Amygdala (tissue), 56 donors: ENCODE data around the gene SLC19A1.
A peak's percentile ranks its signal among the peaks of the same experiment; 100 is the strongest.

Experiments
- DNase-seq, 56 donors: peaks; one replicate each; lab custom pipeline; 2025; lab: John Stamatoyannopoulos, UW

Gene SLC19A1

DNA sequence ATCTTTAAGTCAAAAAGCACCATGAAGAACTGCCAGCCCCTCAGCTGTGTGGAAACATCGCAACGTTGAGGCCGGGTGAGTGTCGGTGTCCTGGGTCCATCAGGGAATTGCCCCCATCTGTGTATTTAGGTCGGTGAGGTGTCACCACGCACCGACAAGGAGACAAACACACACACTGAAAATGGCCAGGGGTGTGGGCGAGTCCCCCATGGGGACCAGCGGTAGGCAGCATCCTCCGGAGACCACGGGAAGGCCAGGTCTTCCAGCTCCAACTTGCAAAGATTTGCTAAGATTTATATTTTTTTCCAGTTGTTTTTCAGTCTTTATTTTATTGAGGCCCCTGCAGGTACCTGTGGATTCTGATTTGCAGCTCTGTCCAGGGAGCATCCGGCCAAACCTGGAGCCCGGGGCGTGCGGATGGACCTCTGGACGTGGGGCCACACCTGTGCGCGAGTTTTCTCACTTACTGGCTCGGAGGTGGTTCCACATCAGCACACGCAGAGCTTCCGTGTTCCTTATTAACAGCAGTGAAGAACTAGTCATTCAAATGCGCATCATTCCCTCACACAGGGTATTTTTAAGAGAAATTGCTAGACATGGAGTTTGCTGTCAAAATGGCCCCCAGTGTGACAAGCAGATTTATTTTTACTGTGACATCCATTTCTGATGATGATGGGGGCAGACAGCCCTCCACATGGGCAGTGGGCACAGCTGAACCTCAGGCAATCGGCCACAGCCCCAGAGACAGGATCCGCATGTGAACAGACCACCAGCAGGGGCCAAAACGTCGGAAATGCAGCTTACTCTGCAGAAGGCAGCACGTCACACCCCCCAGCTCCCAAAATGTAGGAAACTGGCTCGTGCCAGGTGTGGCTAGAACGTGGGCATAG is 17.2 kb upstream of the SLC19A1 start:
- DNase-seq, result no peak

DNA sequence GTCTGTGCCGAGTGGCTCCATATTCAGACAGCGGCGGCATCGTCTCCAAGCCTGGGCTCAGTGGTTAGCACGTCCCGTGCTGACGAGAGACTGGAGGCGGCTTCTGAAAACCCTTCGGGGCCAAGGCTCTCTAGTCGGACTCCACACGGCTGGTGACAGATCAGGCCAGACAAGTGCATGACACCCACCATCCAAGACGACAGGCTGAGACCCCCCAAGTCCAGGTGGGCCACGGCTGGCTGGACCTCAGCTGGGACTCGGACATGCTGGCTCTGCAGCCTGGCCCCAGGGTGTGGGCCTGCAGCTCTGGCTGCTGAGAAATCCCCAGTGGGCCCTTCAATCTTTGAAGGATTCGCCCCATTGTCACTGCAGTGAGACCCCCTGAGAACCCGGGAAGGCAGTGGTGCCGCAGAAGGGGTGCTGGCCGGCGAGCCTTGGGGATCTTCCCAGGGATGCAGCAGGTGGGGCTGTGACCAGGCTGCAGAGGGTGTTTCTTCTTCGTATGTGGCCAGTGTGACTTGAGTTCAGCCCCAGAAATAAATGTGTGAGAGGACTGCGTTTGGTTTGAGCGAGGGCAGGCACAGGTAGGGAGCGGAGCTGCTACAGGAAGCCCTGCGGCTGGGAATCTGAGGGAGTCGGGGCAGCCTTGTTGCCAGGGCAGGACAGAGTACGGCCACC is 15.9 kb upstream of the SLC19A1 start:
- DNase-seq, result no peak

DNA sequence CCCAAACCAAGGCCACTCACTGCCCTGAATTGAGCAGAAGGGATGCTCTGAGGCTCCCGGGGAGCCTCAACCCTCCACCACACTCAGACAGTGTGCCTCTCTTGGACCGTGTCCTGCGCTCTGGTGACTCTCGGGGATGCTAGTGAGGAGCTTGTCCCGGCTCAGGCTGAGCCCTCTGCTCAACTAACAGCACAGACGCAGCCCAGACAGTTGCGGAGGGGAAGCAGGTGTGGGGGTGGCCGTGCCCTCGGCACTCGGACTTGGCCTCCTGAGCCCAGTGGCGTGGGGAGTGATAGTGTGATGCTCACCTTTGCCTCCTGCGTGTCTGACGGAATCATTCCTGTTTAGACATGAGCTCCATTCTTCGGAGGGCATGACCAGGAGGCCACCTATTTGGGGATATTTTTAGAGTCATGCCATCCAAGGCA is 15.4 kb upstream of the SLC19A1 start:
- DNase-seq, result no peak

DNA sequence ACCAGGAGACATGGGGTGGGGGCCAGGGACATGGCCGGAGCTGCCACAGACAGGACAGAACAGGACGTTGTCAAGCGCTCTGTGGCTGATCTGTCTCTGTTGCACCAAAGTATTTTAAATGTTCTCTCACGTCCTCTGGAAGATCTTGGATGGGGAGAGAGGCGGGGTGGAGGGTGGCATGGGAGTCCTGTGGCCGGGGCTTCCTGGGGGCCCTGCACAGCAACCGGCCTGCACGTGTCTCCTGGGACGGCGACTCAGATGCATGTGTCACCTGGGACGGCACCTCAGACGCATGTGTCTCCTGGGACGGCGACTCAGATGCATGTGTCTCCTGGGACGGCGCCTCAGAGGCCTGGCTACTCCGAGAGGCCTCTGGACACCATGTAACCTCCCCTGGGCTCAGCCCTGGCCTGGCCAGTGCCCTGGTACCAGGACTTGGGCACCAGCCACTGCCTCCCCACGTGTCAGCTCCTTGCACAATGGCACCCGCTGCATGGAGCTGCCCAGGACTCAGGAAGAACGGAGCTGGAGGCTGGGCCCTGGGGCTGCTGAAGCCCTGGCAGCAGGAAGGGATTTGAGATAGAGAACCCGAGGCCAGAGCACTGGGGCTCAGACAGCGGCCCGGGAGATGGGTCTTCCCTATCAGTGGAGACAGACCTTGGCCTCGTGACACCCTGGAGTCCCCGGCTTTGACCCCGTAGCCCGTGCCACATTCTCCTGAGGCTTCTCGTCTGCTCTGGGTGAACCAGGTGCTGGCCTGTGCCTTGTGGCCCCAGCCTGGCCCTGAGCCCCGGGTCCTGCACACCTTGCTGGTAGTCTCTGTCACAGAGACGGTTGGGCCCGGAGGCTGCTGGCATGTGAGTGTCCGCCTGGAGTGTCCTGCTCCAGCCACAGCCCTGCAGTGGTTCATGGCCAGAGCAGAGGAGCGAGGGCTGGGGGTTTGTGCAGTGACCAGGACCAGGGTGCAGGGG is 14.7 kb upstream of the SLC19A1 start:
- peak in 15 of 56 donors; percentile 30 to 83 (median 56) for DNase-seq

DNA sequence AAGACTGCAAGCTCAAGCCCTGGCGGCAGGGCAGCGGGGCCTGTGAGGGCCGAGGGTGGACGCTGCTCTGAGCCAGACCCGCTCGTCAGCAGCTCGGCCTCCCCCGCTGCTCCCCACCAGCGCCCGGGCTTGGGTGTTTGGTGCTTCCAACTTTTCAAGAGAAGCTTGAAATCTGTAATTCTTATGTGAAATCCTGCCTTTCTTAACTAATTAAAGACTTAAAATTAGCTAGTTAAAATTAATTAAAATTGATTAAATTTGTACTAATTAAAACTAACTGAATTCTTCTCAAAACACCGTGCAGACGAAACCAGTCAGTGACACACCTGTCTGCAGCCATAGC is 14.0 kb upstream of the SLC19A1 start:
- no peak for DNase-seq

DNA sequence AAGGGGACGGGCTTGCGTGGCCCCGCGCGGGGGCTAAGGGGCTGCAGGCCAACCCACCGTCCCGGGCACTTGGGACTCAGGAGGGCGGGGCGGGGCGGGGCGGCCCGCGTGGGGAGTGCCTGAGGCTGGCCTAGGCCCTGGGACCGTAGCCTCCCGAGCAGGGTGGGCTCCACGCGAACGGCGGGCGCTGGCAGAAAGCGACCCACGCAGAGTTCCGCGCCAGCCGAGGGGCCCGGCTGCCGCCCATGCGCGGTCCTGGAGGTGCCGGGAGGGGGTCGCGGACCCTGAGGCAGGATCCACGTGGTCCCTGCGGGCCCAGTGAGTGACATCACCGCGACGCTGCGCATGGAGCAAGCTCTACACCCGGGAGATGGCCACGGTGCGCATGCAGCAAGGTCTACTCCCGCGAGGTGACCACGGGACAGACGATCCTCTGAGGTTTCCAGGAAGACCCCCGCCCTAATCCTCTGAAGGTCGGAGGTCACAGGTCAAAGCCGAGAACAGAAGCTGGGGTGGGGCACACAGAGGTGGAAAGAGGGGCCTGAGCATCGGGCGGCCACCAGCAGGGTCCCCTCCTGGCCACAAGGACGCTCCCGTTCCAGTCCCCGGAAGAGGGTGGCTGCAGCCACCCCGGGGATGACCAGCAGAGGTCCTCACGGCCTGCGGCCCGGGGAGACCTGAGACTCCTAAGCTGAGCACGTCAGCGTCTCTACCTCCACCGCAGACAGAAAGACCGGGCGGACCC is 13.5 kb upstream of the SLC19A1 start:
- DNase-seq, result peak in 38 of 56 donors; percentile 36 to 83 (median 67)

DNA sequence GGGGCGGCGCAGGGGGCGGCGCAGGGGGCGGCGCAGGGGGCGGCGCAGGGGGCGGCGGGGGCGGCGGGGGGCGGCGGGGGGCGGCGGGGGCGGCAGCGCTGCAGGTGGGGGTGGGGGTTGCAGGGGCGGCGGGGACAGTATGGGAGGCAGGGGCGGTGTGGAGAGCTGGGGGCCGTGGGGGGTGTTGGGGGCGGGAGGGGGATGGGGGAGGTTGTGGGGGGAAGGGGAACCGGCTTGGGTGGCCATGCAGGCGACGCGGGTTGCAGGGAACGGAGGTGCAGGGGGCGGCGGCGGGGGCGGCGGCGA is 13.0 kb upstream of the SLC19A1 start:
- no peak for DNase-seq

DNA sequence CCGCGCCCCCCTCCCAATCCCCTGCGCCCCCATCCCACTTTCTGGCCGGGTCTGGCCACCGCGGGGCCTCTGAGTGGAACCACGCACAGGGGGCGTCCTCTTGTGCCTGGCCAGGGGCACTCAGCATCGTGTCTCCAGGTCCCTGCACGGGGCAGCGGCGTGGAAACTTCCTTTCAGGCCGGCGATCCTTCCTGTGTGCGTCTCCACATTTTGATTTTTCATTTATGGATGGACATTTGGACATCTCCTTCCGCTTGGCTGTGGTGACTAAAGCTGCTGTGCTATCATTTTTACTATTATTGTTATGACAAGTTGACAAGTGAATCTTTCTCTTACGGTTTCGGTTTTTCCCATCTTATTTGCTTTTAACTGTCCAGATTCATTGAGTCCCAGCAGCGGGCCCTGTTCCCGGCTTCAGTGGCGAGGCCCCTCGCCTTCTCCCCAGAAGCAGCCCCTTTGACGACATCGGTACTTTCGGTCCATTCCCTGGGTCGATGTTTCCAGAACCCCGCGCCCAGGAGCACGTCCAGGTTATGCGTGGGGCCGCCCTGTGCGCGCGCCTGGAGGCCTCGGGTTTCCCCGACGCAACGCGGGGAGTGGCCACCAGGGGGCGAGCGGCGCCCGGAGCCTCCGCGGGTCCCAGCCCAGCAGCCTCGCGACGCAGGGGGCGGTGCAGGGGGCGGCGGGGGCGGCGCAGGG is 12.4 kb upstream of the SLC19A1 start:
- peak in 49 of 56 donors; percentile 18 to 89 (median 67) for DNase-seq

DNA sequence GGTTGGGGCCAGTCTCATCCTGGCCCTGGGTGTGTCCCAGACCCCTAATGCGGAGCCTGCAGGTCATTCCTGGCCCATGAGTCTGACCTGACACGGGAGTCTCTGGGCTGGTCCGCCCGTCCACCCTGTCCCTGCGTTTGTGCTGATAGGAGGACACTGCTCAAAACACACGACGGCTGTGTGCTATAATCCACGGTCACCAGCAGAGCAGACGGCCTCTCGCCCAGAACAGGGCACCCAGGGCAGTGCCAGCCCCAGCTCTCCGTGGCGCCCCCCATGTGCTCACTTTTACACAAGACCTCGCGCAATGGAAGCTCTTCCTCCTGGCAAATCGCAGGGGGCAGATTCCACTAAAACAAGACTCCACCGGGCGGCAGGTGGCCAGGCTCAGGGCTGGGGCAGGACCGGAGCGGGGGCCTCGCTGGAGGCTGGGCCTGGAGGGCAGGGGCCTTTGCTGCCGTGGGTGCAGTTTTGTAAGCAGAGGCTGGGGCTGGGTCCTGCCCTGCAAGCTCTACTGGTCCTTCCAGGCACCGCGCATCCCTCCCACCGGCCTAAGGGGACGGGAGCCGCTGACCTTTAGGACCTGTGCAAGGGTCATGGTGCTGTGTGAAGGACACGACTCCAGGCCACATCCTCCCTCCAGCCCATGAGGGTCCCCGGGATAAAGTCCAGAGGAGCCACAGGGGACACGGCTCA is 10.6 kb upstream of the SLC19A1 start:
- DNase-seq, result no peak

DNA sequence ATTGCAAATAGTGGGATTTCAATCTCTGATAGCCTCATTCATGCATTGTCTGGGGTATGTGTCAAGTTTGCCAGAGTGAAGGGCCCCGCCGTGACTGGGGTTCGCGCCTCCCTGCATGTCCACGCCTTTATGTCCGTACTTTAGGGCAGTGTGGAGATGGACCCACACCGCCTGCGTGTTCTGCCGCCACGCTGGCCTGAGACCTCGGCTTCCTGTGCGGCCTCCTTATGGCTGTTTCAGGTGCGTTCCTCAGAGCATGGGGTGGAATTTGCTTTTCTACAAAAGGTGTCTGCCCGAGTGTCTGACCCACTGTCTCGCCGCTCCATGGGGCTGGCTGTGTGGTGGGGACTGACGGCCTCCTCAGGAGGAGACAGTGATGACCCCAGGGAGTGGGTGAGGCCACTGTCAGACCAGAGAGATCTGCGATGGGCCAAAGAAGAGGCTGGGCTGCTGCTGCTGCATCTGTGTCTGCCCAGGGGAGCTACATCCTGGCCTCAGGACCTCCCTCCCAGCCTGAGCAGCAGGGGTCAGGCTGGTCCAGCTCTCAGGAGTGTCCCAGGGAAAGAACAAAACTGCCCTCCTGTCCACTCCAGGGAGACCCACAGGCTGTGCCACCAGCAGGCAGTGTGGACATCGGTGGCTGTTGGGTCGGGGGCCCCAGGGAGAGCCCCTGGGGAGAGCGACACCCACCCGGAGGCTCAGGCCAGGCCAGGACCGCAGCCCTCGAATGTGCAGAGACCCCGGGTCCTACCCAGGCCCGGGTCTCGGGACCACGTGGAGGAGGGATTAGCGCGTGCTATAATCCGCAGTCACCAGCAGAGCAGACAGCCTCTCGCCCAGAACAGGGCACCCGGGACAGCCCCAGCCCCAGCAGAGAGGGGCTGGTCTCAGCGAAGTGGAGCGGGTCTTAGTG is 9.8 kb upstream of the SLC19A1 start:
- no peak for DNase-seq

DNA sequence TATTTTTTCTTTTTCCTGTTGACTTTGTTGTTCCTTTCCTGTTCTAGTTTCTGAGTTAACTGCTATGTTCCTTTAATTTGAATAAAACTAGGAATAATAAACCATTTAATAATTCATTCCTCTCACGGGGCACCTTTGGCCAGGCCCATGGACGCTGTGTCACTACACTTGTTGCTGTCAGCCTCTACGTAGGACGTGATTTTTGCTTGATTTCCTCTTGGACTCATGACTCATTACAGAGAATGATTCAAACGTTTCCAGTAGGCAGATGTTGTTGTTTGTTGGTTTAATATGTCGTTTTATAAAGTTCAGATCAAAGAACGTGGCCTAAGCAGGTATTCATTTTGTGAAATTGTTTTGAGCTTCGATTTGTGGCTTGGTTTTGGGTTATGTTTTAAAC is 9.1 kb upstream of the SLC19A1 start:
- no peak for DNase-seq

DNA sequence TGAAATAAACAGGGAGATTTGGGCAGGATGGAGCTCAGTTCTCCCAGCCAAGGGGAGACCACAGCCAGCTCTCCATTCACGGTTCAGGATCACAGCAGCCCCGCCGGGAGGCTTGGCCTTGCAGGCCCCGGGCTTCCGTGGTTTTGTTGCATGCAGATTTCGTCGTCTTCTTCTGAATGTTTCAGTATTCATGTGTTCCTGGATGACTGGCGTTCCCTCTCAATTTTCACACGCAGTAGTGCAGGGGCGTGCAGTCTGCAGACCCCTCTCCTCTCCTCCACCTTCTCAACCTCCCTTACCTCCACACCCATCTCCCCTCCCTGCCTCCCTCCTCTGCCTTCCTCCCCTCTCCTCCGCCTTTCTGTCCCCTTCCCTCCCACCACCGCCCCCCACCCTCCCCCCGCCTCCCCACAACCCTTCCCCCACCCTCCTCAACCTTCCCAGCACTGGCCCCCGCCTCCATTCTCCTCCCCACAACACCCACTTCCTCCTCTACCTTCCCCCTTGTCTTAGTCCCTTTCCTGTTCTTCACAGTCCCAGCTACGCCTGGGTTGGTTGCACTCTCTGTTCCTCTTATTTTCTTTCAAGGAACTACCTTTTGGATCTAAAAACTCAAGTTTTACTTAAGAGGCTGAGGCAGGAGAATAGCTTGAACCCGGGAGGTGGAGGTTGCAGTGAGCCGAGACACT is 8.4 kb upstream of the SLC19A1 start:
- DNase-seq, result peak in 1 of 56 donors; percentile 51

DNA sequence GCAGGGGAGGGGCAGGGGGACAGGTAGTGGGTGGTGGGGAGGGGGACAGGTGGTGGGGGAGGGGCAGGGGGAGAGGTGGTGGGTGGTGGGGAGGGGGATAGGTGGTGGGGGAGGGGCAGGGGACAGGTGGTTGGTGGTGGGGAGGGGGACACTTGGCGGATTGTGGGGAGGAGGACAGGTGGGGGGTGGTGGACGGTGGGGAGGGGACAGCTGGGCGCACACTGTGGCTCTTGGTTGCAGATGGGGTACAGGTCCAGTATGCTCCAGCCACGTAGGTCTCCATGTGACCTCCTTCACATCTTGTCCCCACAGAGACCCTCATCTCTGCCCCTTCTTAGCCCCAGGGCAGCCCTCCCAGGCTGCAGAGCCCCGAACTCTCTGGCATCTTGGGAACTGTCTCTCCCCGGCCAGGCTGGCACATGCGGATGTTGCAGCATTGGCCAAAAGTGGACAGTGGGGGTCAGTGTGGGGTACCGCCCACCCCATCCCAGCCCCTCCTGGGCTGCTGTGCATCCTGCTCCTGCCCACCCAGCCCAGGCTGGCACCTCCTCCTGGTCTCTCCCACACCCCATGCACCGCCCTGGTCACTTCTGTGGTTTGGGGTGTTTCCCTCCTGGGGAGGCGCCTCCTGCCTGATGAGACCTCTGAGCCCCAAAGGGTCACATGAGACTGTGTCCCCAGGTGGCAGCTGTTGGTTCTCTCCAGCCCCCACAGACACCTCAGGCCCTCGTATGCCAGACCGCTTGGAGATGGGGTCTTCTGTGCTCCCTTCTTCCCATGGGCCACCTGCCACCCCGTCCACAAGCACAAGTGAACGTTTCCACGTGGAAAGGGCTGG is 7.6 kb upstream of the SLC19A1 start:
- DNase-seq, result no peak

DNA sequence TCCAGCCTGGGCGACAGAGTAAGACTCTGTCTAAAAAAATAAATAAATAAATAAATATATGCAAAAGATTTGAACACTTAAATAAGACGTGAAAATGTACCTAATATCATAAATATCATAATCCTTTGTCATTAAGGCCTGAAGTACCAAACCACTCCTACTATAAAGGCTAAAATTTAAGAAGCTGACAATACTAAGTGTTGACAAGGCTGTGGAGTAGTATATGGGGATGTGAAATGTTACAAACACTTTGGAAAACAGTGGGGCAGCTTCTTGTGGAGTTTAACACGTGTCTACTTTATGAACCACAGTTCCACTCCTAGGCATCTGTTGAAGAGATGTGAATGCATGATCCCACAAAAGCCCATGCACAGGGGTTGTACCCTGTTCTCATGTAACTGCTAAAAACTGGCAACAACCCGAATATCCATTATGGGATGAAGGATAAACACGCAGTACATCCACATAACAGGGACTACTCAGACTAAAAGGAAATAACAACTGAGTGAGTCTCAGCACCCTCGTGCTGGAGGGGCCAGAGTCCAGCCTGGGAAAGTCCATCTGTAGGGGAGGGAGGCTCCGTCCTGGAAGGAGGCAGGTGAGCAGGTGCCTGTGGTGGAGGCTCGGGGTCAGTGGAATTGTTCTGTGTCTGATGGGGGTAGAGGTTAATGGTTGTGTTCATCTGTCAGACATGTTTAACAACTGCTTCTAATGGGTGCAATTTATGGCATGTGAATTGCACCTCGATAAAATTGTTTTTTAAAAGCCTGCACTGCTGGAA is 6.7 kb upstream of the SLC19A1 start:
- no peak for DNase-seq

DNA sequence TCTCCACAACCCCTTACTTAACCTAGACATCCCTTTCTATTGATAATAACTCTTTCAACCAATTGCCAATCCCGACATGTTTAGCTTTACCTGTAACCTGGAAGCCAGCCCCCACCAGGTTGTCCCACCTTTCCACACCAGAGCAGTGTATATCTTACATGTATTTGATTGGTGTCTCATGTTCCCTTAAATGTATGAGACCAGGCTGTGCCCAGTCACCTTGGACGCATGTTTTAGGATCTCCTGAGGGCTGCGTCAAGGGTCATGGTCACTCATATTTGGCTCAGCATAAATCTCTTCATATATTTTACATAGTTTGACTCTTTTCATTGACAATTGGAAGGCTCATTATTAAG is 5.3 kb upstream of the SLC19A1 start:
- no peak for DNase-seq
